ENCODE results near the gene UBE2O. TPM values are rescaled to one million over a fixed set of nuclear protein-coding genes. Genes with fewer than 3 reads are reported as not detected.

UBE2O gene
- total RNA-seq, 1 experiment from 2014 or later: 64.7 TPM

GRCh38 chr17:76491271-76492122 lies 38.5 kb upstream of the UBE2O start:
- ATAC-seq: no peak
- no peak overlapping the region for H2AFZ ChIP-seq (ENCODE audit: low read length)
- BruUV-seq (replicated peaks): no TSS peak
- no peak overlapping the region for H3K4me3 ChIP-seq (ENCODE audit: low read length)
- peaks cover 11% of the 10 kb centered on the region; the same call in 1 of the 2 replicates for H3K4me1 ChIP-seq (ENCODE audit: insufficient read depth, low read length)
- H3K27ac ChIP-seq (ENCODE audit: low read length): no peak overlapping the region
- peaks cover 4% of the 10 kb centered on the region; the same call in 1 of the 2 replicates for H3K36me3 ChIP-seq (ENCODE audit: low read depth, low read length)
- DNase-seq: no peak
- peaks cover 8% of the 10 kb centered on the region for H3K79me2 ChIP-seq (ENCODE audit: low read length)
- no peaks in the 10 kb centered on the region for H3K9me3 ChIP-seq (ENCODE audit: low read length)
- no peaks in the 10 kb centered on the region for H4K20me1 ChIP-seq (ENCODE audit: low read length)
- H3K27me3 ChIP-seq (ENCODE audit: low read length): no peaks in the 10 kb centered on the region
- ChIA-PET CTCF (no interaction called here), POLR2A (ENCODE audit: unreplicated experiment) (no interaction called here)
- H3K9me2 ChIP-seq (replicated peaks; ENCODE audit: low read length): no peaks in the 10 kb centered on the region
- no peak overlapping the region for H3K4me2 ChIP-seq (ENCODE audit: low read length)
- intact Hi-C loops (cut with micrococcal nuclease): no loop called here
- TF ChIP-seq EZH2phosphoT487 (IDR thresholded peaks at IDR 0.05; ENCODE audit: borderline replicate concordance, low read length): no peak
- no peak for TF ChIP-seq CTCF (conservative IDR thresholded peaks at IDR 0.05; ENCODE audit: low read depth, low read length)
- TF ChIP-seq EZH2 (IDR thresholded peaks at IDR 0.05; ENCODE audit: low read length, unreplicated experiment): no peak
- H3F3A ChIP-seq (ENCODE audit: low read length, unreplicated experiment): no peaks in the 10 kb centered on the region
- H3K9ac ChIP-seq (ENCODE audit: low read length): no peak overlapping the region

GRCh38 chr17:76490112-76490710 lies 37.3 kb upstream of the UBE2O start:
- no TSS peak for BruUV-seq (replicated peaks)
- Histone ChIP-seq H3K4me2 (ENCODE audit: low read length) (no peak overlapping the region), H3F3A (ENCODE audit: low read length, unreplicated experiment) (no peaks in the 10 kb centered on the region), H4K20me1 (ENCODE audit: low read length) (no peaks in the 10 kb centered on the region), H3K4me1 (ENCODE audit: insufficient read depth, low read length) (peaks cover 11% of the 10 kb centered on the region; the same call in 1 of the 2 replicates), H3K27me3 (ENCODE audit: low read length) (no peaks in the 10 kb centered on the region), H3K27ac (ENCODE audit: low read length) (no peak overlapping the region), H3K4me3 (ENCODE audit: low read length) (no peak overlapping the region), H3K36me3 (ENCODE audit: low read depth, low read length) (peaks cover 4% of the 10 kb centered on the region; the same call in 1 of the 2 replicates), H3K9ac (ENCODE audit: low read length) (no peak overlapping the region), H2AFZ (ENCODE audit: low read length) (no peak overlapping the region), H3K9me2 (replicated peaks; ENCODE audit: low read length) (no peaks in the 10 kb centered on the region), H3K79me2 (ENCODE audit: low read length) (no peaks in the 10 kb centered on the region), H3K9me3 (ENCODE audit: low read length) (no peaks in the 10 kb centered on the region)
- TF ChIP-seq EZH2 (IDR thresholded peaks at IDR 0.05; ENCODE audit: low read length, unreplicated experiment) (no peak), EZH2phosphoT487 (IDR thresholded peaks at IDR 0.05; ENCODE audit: borderline replicate concordance, low read length) (no peak), CTCF (conservative IDR thresholded peaks at IDR 0.05; ENCODE audit: low read depth, low read length) (no peak)
- intact Hi-C loops (cut with micrococcal nuclease): no loop called here
- no peak for ATAC-seq
- no peak for DNase-seq
- ChIA-PET CTCF (interaction anchor here (0.7 kb wide), 1 partner anchor 120 kb away, joined by 4 read pairs; no protein-coding TSS in a partner anchor), POLR2A (ENCODE audit: unreplicated experiment) (no interaction called here)

All from PC-3 (cell line).